Thyroid gland (tissue), 4 donors: ENCODE data around the gene CDK3. TPM values are rescaled to one million over a fixed set of nuclear protein-coding genes. Genes with fewer than 3 reads are reported as not detected.
"Not testable (repeated sequence)": the region's sequence is repeated elsewhere in the genome, so short reads cannot be mapped to it uniquely, and the experiment has no call there.

Source experiments
- DNase-seq, 2 donors: peaks; one replicate each; pipeline ENCODE4 v3.0.0-alpha.2; 2019
- H3K27ac ChIP-seq, 3 donors: fragments of 200-600 bp; sonication (generic); 1 replicate in 2 of 3; 2 replicates in 1 of 3; pipeline ENCODE4 v1.5.1; 2016 to 2019; ENCODE audit warnings: mild to moderate bottlenecking in 1 of 3, moderate library complexity in 1 of 3
- H3K27me3 ChIP-seq: fragments of 200-600 bp; sonication (generic); one replicate; pipeline ENCODE4 v1.5.1; 2019
- H3K36me3 ChIP-seq, 2 donors: fragments of 200-600 bp; sonication (generic); one replicate each; pipeline ENCODE4 v1.5.1; 2016 to 2019
- H3K4me1 ChIP-seq, 2 donors: fragments of 200-600 bp; sonication (generic); one replicate each; pipeline ENCODE4 v1.5.1; 2017 to 2019
- H3K4me3 ChIP-seq, 3 donors: fragments of 200-600 bp; sonication (generic); replicated peaks in 1 of 3; 1 replicate in 2 of 3; 2 replicates in 1 of 3; pipeline ENCODE4 v1.5.1; 2016; ENCODE audit warnings: mild to moderate bottlenecking in 1 of 3
- H3K9me3 ChIP-seq: fragments of 200-600 bp; sonication (generic); one replicate; pipeline ENCODE4 v1.5.1; 2017
- POLR2A ChIP-seq, 2 donors: fragments of 450-650 bp; IDR thresholded peaks; one replicate each; pipeline ENCODE4 v1.6.1; 2017; ENCODE audit warnings: antibody characterized with exemption in 2 of 2, mild to moderate bottlenecking in 2 of 2, moderate library complexity in 1 of 2
- WGBS, 2 donors: methylation state at CpG; one replicate each; pipeline ENCODE4 v1.1.5; 2017; 5-methylcytosine and 5-hydroxymethylcytosine counted together
- intact Hi-C: fragments of 100-400 bp; cut with DNase I; formaldehyde crosslinking; loops from one replicate; pipeline ENCODE4 v1.15.1; 2023
- total RNA-seq, 4 donors: library from RNA; depleted of rRNA; stranded (reverse); fragments of >200 nt; gene quantifications; one replicate each; pipeline ENCODE4 v1.2.3, GENCODE V29; 2016
- TF ChIP-seq, protein P1 (sequence below), 6 experiments: fragments of 200-600 bp in 3 of 6; fragments of 450-650 bp in 3 of 6; sonication (generic) in 3 of 6; IDR thresholded peaks; one replicate each; pipeline ENCODE4 v1.5.1; 2016 to 2019; ENCODE audit warnings: antibody characterized with exemption in 6 of 6, mild to moderate bottlenecking in 2 of 6, inconsistent platforms in 1 of 6, moderate library complexity in 1 of 6

Gene CDK3
- 1 to 10 TPM; 3.1 to 9.7 (median 9.3) TPM for total RNA-seq

DNA sequence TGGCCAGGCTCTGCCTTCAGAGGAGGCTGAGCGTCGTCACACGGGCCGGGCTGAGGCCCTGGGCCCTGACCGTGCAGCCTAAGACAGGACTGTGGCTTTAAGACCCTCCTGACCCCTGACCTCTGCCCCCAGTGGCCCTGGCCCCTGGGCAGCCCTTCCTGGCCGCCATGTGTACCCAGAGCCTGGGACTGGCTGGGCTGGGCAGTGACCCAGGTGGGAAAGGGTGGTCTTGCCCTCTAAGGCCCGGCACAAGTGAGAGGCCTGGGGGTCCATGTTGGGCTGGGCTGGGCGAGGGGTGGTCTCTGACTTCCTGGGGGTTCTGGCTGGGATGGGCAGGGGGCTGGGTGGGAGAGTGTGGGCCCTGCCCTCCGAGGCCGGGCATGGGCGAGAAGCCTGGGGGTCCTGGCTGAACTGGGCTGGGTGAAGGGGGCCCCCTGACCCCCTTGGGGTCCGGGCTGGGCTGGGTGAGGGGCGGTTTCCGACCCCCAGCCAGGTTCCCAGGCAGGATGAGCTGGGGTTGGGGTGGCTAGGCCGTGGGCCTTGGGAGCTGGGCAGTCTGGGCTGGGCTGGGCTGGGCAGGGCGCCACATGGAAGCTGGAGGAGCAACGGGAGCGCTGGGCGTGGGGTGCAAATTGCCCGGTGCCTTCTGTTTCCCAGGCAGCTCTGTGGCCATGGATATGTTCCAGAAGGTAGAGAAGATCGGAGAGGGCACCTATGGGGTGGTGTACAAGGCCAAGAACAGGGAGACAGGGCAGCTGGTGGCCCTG lies at the start of gene CDK3:
Gene CDK3, plus strand, starts transcription at position 101 of the 767 bp plus-strand sequence. Its CDS starts 571 bp downstream, at position 672.
- 89% methylated on average over 9 to 14 of the region's 21 CpGs for WGBS, 2 donors
- H3K27ac ChIP-seq, result peak within 1 kb of the TSS in 1 of 3 donors; percentile 17
- H3K9me3 ChIP-seq, result no peaks in the 10 kb centered on the region
- peaks cover 0 to 7% of the 10 kb centered on the region in 2 donors for H3K4me1 ChIP-seq
- intact Hi-C loops, result loop anchor here (10.0 kb wide), 1 partner anchor 274 kb away; no protein-coding TSS in a partner anchor
- DNase-seq, result no peak
- H3K27me3 ChIP-seq, result no peaks in the 10 kb centered on the region
- TF ChIP-seq POLR2A (IDR thresholded peaks at IDR 0.05), result no peak
- TF ChIP-seq, protein P1, sequence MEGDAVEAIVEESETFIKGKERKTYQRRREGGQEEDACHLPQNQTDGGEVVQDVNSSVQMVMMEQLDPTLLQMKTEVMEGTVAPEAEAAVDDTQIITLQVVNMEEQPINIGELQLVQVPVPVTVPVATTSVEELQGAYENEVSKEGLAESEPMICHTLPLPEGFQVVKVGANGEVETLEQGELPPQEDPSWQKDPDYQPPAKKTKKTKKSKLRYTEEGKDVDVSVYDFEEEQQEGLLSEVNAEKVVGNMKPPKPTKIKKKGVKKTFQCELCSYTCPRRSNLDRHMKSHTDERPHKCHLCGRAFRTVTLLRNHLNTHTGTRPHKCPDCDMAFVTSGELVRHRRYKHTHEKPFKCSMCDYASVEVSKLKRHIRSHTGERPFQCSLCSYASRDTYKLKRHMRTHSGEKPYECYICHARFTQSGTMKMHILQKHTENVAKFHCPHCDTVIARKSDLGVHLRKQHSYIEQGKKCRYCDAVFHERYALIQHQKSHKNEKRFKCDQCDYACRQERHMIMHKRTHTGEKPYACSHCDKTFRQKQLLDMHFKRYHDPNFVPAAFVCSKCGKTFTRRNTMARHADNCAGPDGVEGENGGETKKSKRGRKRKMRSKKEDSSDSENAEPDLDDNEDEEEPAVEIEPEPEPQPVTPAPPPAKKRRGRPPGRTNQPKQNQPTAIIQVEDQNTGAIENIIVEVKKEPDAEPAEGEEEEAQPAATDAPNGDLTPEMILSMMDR (IDR thresholded peaks at IDR 0.05), result no peak
- H3K4me3 ChIP-seq, result no peak within 1 kb of the TSS
- no peaks in the 10 kb centered on the region for H3K36me3 ChIP-seq

DNA sequence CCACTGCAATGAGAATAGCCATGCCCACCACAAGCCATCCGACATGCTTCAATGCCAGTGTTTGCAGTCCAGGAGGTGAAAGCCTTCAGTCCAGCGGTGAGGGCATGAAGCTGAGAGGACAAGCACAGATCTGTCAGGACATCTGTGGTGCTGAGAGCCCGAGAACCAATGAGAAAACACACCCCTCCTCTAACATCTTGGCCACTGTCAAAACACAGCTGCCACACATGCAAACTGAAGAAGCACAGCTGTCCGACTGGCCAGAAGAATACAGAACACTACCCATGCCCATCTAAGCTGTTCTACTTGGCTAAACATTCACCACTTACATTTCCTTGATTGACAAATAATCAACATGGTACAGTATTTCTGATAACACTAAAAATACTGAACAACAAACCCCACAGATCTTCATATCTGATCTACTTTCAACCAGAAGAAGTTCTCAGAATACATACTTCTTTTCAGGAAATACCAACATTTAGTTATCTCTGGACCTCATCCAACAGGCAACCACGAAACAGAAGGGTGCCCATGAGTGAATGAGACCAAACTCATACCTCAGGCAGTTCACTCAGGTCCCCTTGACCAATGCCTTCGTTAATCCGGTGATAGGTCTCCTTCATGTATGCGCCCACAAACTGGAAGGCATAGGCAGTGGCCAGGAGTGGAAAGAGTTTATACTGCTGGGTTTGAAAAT lies 49.6 kb upstream of the CDK3 start:
- no peaks in the 10 kb centered on the region for H3K27me3 ChIP-seq

DNA sequence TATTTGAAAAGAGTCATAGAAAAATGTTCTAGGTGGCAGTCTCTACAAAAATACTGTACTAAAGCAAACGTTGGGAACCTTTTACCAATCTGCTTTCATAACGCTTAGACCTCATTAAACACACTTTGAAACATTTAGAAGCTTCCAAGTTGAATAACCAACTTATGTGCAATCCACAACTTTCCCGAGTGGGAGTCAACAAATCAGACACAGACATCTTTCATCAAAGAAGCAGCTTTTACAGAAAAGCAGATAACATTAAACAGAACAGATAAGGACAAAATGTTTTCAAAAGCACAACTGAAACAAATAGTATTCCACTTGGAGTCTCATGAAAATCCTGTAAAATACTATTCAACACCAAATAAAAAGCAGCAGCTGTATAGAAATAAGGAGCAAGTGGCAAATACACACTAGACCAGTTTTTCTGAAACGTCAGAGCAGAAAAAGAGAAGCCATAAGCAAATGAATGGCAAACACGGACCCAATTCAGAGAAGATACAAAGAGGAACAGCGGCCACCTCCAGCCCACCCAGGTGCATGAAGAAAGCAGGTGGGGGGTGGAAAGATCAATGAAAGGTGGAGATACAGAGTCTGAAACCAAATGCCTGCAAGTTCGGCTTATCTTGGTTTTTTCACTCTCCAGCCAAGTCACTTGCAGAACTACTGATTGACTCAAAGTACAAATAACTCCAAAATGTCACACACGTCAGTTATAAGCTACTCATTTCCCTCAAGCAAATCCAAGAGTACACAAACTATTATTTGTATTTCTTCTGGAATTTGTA lies 41.4 kb upstream of the CDK3 start:
- Histone ChIP-seq H3K4me3 (no peak overlapping the region), H3K27ac (no peak overlapping the region), H3K36me3 (peaks cover 13 to 19% of the 10 kb centered on the region in 2 donors), H3K27me3 (no peaks in the 10 kb centered on the region), H3K4me1 (no peaks in the 10 kb centered on the region), H3K9me3 (no peaks in the 10 kb centered on the region)
- intact Hi-C loops, result no loop called here
- WGBS, 2 donors, result 77 to 79% methylated on average over 8 of the region's 8 CpGs
- no peak for TF ChIP-seq POLR2A (IDR thresholded peaks at IDR 0.05)
- DNase-seq, result no peak

More for the DNA sequence above, 49.6 kb upstream of the CDK3 start:
- 92 to 94% methylated on average over 8 of the region's 8 CpGs for WGBS, 2 donors
- H3K9me3 ChIP-seq, result no peaks in the 10 kb centered on the region
- intact Hi-C loops, result no loop called here
- no peak overlapping the region for H3K4me3 ChIP-seq
- no peak for DNase-seq
- no peak overlapping the region for H3K27ac ChIP-seq
- H3K4me1 ChIP-seq, result no peaks in the 10 kb centered on the region
- peaks cover 87 to 91% of the 10 kb centered on the region in 2 donors for H3K36me3 ChIP-seq
- no peak for TF ChIP-seq POLR2A (IDR thresholded peaks at IDR 0.05)
- TF ChIP-seq, protein P1 (IDR thresholded peaks at IDR 0.05), result no peak

DNA sequence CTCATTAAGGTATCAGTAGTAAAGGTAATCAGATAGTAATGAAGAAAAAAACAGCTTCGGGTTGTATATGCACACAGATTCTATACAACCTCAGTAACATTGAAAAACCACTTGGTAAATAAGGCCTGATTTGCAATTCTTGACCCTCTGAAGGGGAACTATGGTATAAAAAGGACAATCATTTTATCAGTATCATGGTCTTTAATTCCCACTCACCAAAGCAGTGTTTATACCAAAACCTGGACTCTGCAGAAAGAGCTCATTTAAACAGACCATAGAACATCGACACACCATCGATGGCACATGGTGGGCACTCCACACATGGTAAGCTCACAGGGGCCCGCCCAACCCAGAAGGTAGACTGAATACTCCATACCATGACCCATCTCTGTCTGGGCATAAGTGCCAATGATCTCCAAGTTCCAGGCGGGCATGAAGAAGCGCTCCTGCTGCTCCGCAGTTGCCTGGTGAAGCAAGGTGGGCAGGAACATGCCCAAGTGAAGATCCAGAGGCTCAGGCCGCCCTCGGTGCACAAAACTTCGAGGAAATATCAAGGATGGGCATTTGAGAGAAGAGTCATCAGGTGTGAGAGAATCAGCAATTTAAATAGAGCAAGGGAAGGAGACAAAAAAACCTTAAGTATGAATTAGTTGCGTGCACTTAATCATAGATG lies 40.7 kb upstream of the CDK3 start:
- WGBS, 2 donors, result 94 to 97% methylated on average over 11 of the region's 11 CpGs
- no peak for DNase-seq
- H3K27ac ChIP-seq, result no peak overlapping the region
- intact Hi-C loops, result no loop called here
- no peaks in the 10 kb centered on the region for H3K4me1 ChIP-seq
- H3K36me3 ChIP-seq, result peaks cover 9 to 15% of the 10 kb centered on the region in 2 donors
- no peak overlapping the region for H3K4me3 ChIP-seq
- TF ChIP-seq, protein P1 (IDR thresholded peaks at IDR 0.05), result no peak
- no peak for TF ChIP-seq POLR2A (IDR thresholded peaks at IDR 0.05)
- H3K9me3 ChIP-seq, result no peaks in the 10 kb centered on the region
- H3K27me3 ChIP-seq, result no peaks in the 10 kb centered on the region

DNA sequence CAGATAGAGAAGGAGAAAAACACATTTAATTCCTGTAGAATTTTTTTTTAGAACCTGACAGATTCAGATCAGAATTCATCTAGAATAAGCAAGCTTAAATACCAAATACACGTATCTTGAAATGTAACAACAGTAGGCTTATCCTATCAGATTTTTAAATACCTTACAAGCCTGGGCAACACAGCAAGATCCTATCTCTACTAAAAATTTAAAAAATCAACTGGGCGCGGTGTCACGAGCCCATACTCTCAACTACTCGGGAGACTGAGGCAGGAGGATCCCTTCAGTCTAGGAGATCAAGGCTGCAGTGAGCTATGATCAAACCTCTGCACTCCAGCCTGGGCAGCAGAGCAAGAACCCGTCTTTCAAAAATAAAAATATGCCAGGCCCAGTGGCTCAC lies 35.2 kb upstream of the CDK3 start:
- 98 to 99% methylated on average over 6 of the region's 6 CpGs for WGBS, 2 donors
- H3K9me3 ChIP-seq, result no peaks in the 10 kb centered on the region
- H3K36me3 ChIP-seq, result no peaks in the 10 kb centered on the region
- no peak for DNase-seq
- no peaks in the 10 kb centered on the region for H3K4me1 ChIP-seq
- no peak overlapping the region for H3K4me3 ChIP-seq
- TF ChIP-seq, protein P1 (IDR thresholded peaks at IDR 0.05), result no peak
- no peak for TF ChIP-seq POLR2A (IDR thresholded peaks at IDR 0.05)
- H3K27me3 ChIP-seq, result no peaks in the 10 kb centered on the region
- intact Hi-C loops, result no loop called here
- no peak overlapping the region for H3K27ac ChIP-seq

DNA sequence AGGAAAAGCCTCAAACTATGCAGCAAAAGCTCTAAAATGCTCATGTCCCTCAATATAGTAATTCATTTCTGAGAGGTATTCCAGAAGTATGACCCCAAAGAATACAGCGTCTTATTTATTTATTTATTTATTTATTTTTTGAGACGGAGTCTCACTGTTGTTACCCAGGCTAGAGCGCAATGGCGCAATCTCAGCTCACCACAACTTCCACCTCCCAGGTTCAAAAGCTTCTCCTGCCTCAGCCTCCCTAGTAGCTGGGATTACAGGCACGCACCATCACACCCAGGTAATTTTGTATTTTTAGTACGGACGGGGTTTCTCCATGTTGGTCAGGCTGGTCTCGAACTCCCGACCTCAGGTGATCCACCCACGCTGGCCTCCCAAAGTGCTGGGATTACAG lies 31.6 kb upstream of the CDK3 start:
- intact Hi-C loops, H3K4me1 ChIP-seq, H3K27ac ChIP-seq, H3K9me3 ChIP-seq, H3K4me3 ChIP-seq, H3K27me3 ChIP-seq, DNase-seq, H3K36me3 ChIP-seq: not testable (repeated sequence)
- WGBS, 2 donors, result 95 to 96% methylated on average over 10 of the region's 10 CpGs
